Upper lobe of left lung (tissue), 6 donors: Measurements from ENCODE around the gene EGFR. TPM values are rescaled to one million over a fixed set of nuclear protein-coding genes. Genes with fewer than 3 reads are reported as not detected.

Source experiments
- ATAC-seq, 2 donors: fragments of 200-7000 bp; cut with Tn5 transposase; one replicate each; pipeline ENCODE4 v1.9.1; 2022; ENCODE audit warnings: mild to moderate bottlenecking in 2 of 2, moderate library complexity in 2 of 2; ENCODE audit not compliant: low FRiP score in 2 of 2
- DNase-seq, 2 donors: peaks; one replicate each; pipeline ENCODE4 v3.0.0-alpha.2; 2019 to 2020
- H3K27ac ChIP-seq, 4 donors: fragments of 200-600 bp; sonication (generic); one replicate each; pipeline ENCODE4 v1.5.1; 2016 to 2019
- H3K27me3 ChIP-seq, 4 donors: fragments of 200-600 bp; sonication (generic); one replicate each; pipeline ENCODE4 v1.5.1; 2017 to 2019
- H3K36me3 ChIP-seq, 4 donors: fragments of 200-600 bp; sonication (generic); one replicate each; pipeline ENCODE4 v1.5.1; 2016 to 2019
- H3K4me1 ChIP-seq, 4 donors: fragments of 200-600 bp; sonication (generic); one replicate each; pipeline ENCODE4 v1.5.1; 2018 to 2019
- H3K4me3 ChIP-seq, 4 donors: fragments of 200-600 bp; sonication (generic); one replicate each; pipeline ENCODE4 v1.5.1; 2017 to 2019; ENCODE audit warnings: mild to moderate bottlenecking in 2 of 4, moderate library complexity in 1 of 4
- H3K9me3 ChIP-seq, 4 donors: fragments of 200-600 bp; sonication (generic); one replicate each; pipeline ENCODE4 v1.5.1; 2018 to 2019
- EP300 ChIP-seq, 4 donors: sonication (generic); formaldehyde crosslinking; IDR thresholded peaks; one replicate each; pipeline ENCODE4 v1.5.1; 2017; ENCODE audit warnings: antibody characterized with exemption in 4 of 4, control low read depth in 2 of 4
- POLR2A ChIP-seq, 4 donors: fragments of 450-650 bp; IDR thresholded peaks; one replicate each; pipeline ENCODE4 v1.5.1; 2016 to 2017; ENCODE audit warnings: antibody characterized with exemption in 4 of 4, mild to moderate bottlenecking in 2 of 4
- POLR2AphosphoS5 ChIP-seq, 2 donors: sonication (generic); formaldehyde crosslinking; IDR thresholded peaks; one replicate each; pipeline ENCODE4 v1.5.1; 2017; ENCODE audit warnings: antibody characterized with exemption in 2 of 2
- WGBS, 2 donors: methylation state at CpG; one replicate each; pipeline ENCODE4 v1.1.5; 2017 to 2018; 5-methylcytosine and 5-hydroxymethylcytosine counted together
- total RNA-seq, 6 donors: library from RNA; depleted of rRNA in 4 of 6; stranded (reverse); fragments of >200 nt in 4 of 6; gene quantifications; one replicate each; pipeline versions ENCODE4 v1.1.0 to v1.2.1, GENCODE V29; 2016 to 2021
- TF ChIP-seq, protein P1 (sequence below), 6 experiments: fragments of 450-650 bp in 4 of 6; fragments of 200-600 bp in 2 of 6; sonication (generic) in 2 of 6; IDR thresholded peaks; one replicate each; pipeline ENCODE4 v1.5.1; 2016 to 2019; ENCODE audit warnings: antibody characterized with exemption in 6 of 6
- donor health status: DM: no; HTN: no; CAD: no; lungs with moderate emphysema.
- donor health status: DM: no; HTN: yes; CAD: no; lungs with severe emphysema.

The EGFR gene
- total RNA-seq, 6 donors from 2014 or later, result 58.7 to 110 (median 93.2) TPM

DNA sequence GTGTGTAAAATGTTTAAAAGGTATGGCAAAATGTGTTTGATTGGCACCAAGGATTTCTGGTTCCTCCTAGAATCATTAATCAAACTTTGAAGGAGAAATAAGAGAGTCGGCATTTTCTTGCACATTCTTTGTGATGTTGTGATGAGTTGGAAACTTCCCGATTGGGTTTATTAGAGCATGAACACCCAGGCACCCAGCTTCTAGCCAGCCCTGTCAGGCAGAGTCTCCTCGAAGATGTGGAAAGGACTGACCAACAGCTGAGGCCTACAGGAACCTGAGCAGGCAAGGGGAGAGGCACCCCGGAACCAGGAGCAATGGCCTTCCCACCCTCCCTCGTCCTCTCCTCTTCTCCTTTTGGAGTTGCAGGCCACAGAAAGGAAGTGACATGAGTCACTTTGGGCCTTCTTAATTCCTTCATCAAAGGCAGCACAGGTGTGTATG, 68.7 kb downstream of the EGFR start:
- DNase-seq (no peak), ATAC-seq (no peak)
- Histone ChIP-seq H3K36me3 (no peaks in the 10 kb centered on the region), H3K27ac (peak overlapping the region in 2 of 4 donors; percentile 58 to 59), H3K9me3 (no peaks in the 10 kb centered on the region), H3K27me3 (no peaks in the 10 kb centered on the region), H3K4me3 (no peak overlapping the region), H3K4me1 (peaks cover 29 to 42% (median 35%) of the 10 kb centered on the region in 4 donors)
- TF ChIP-seq POLR2AphosphoS5 (IDR thresholded peaks at IDR 0.05) (no peak), EP300 (IDR thresholded peaks at IDR 0.05) (no peak), POLR2A (IDR thresholded peaks at IDR 0.05) (no peak)
- 79 to 81% methylated on average over 5 of the region's 5 CpGs for WGBS, 2 donors

DNA sequence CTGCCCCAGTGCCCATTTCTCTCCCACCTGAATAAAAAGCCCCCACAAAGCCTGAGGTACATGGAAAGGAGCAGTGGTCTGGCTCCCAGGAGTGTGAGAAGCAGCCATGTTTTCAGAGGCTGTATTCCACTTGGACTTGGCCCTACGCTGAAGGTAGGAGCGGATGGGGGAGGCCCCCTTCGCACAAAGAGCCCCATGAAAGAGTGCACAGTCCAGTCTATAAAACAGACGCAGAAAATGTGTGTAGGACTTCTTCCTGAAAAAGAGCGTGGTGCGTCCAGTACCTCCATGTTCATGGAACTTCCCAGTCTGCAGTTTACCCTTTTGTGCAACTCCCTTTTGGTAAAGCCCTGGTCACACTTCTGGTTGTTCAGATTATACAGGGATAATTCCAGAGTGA, 69.3 kb downstream of the EGFR start:
- H3K27ac ChIP-seq, result peak overlapping the region in 2 of 4 donors; percentile 58 to 59
- TF ChIP-seq POLR2A (IDR thresholded peaks at IDR 0.05) (no peak), POLR2AphosphoS5 (IDR thresholded peaks at IDR 0.05) (no peak), EP300 (IDR thresholded peaks at IDR 0.05) (no peak)
- TF ChIP-seq, protein P1, sequence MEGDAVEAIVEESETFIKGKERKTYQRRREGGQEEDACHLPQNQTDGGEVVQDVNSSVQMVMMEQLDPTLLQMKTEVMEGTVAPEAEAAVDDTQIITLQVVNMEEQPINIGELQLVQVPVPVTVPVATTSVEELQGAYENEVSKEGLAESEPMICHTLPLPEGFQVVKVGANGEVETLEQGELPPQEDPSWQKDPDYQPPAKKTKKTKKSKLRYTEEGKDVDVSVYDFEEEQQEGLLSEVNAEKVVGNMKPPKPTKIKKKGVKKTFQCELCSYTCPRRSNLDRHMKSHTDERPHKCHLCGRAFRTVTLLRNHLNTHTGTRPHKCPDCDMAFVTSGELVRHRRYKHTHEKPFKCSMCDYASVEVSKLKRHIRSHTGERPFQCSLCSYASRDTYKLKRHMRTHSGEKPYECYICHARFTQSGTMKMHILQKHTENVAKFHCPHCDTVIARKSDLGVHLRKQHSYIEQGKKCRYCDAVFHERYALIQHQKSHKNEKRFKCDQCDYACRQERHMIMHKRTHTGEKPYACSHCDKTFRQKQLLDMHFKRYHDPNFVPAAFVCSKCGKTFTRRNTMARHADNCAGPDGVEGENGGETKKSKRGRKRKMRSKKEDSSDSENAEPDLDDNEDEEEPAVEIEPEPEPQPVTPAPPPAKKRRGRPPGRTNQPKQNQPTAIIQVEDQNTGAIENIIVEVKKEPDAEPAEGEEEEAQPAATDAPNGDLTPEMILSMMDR (IDR thresholded peaks at IDR 0.05), result no peak
- WGBS, 2 donors, result 97 to 99% methylated on average over 6 of the region's 6 CpGs
- no peak overlapping the region for H3K4me3 ChIP-seq
- H3K27me3 ChIP-seq, result no peaks in the 10 kb centered on the region
- H3K36me3 ChIP-seq, result no peaks in the 10 kb centered on the region
- H3K9me3 ChIP-seq, result no peaks in the 10 kb centered on the region
- DNase-seq (no peak), ATAC-seq (no peak)
- peaks cover 27 to 41% (median 33%) of the 10 kb centered on the region in 4 donors for H3K4me1 ChIP-seq

DNA sequence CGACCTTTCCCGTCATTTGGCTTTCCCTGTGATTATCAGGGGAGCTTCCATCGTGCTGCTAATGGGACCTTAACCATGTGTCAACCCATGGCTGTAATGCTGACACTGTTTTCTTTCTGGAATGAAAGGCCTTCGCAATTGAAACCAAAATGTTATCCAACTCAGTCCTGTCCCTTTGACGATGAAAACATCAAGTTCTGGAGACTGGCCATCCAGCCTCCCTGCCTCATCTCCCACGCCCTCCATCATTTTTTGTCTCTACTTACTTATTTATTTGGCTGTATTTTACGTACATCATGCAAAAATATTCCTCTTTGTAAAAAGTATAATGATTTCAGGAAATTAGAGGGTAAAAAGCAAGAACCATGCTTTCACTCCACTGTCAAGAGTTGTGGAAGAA, 69.8 kb downstream of the EGFR start:
- H3K27me3 ChIP-seq, result no peaks in the 10 kb centered on the region
- TF ChIP-seq POLR2AphosphoS5 (IDR thresholded peaks at IDR 0.05) (no peak), POLR2A (IDR thresholded peaks at IDR 0.05) (no peak), EP300 (IDR thresholded peaks at IDR 0.05) (no peak)
- TF ChIP-seq, protein P1 (IDR thresholded peaks at IDR 0.05), result no peak
- H3K9me3 ChIP-seq, result no peaks in the 10 kb centered on the region
- H3K4me3 ChIP-seq, result no peak overlapping the region
- no peaks in the 10 kb centered on the region for H3K36me3 ChIP-seq
- ATAC-seq (no peak), DNase-seq (no peak)
- peaks cover 27 to 41% (median 33%) of the 10 kb centered on the region in 4 donors for H3K4me1 ChIP-seq
- H3K27ac ChIP-seq, result no peak overlapping the region
- WGBS, 2 donors, result 77 to 87% methylated on average over 7 of the region's 7 CpGs

DNA sequence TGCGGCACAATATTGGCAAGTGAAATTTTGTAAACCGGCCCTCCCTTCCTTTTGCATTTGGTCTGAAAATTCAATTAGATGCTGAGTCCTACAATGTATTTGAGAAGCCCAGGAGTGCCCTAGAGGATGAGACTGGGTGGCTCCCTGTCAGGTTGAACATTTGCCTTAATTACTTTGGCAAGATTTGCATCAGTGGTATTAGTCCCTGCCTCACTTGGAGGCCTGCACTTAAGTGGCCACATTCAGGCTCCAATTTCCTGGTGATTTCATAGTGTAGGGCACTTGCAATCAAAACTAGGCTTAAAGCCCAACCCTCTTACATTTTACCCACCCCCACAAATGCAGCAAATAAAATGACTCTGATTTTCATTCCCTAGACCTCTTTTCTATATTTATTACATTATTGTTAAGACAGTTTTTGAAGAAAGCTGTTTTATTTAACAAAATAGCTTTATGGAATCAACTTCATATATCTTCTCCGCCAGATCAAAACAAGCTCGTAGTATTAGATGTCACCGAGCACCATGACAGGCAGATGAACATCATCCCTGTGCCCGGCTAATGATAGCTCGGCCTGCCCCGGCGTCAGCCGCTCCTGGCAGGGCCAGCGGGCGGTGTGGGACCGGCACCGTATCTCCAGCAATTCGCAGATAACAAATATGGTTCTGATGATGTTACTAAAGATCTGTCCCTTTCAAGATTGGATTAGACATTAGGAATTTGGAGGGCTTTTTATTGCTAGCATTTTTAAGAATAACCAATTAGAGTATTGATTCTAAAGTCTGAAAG, 73.6 kb downstream of the EGFR start:
- no peaks in the 10 kb centered on the region for H3K27me3 ChIP-seq
- H3K36me3 ChIP-seq, result no peaks in the 10 kb centered on the region
- no peak overlapping the region for H3K4me3 ChIP-seq
- no peaks in the 10 kb centered on the region for H3K9me3 ChIP-seq
- WGBS, 2 donors, result 90 to 93% methylated on average over 15 of the region's 15 CpGs
- ATAC-seq, result peak; percentile 23 to 30
- H3K4me1 ChIP-seq, result peaks cover 7 to 19% (median 12%) of the 10 kb centered on the region in 4 donors
- DNase-seq, result peak; percentile 58 to 76
- TF ChIP-seq EP300 (IDR thresholded peaks at IDR 0.05) (no peak), POLR2AphosphoS5 (IDR thresholded peaks at IDR 0.05) (no peak), POLR2A (IDR thresholded peaks at IDR 0.05) (no peak)
- TF ChIP-seq, protein P1 (IDR thresholded peaks at IDR 0.05), result no peak
- peak overlapping the region in 2 of 4 donors; percentile 24 to 31 for H3K27ac ChIP-seq

DNA sequence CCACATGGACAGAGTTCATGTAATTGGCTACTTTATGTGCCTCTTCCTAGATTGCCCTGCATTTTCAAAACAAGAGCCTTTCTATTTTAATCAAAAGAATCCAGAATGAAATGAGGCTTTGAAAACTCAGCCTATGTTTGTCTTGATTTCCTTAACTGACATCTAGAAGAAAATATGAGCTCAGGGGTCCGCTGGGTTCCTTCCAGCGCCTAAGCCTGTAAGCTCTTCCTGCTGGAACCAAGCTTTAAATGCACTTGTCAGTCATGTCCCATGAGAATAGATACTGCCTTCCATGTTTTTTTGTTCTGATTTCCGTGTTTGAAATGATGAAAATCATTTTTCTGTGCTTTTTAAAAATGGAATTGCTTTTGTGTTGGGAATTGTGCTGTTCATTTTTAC, 74.2 kb downstream of the EGFR start:
- TF ChIP-seq, protein P1 (IDR thresholded peaks at IDR 0.05), result no peak
- TF ChIP-seq POLR2A (IDR thresholded peaks at IDR 0.05) (no peak), POLR2AphosphoS5 (IDR thresholded peaks at IDR 0.05) (no peak), EP300 (IDR thresholded peaks at IDR 0.05) (no peak)
- H3K9me3 ChIP-seq, result no peaks in the 10 kb centered on the region
- 74 to 89% methylated on average over 3 of the region's 3 CpGs for WGBS, 2 donors
- H3K4me3 ChIP-seq, result no peak overlapping the region
- DNase-seq (no peak), ATAC-seq (no peak)
- no peaks in the 10 kb centered on the region for H3K36me3 ChIP-seq
- no peak overlapping the region for H3K27ac ChIP-seq
- H3K4me1 ChIP-seq, result peaks cover 4 to 15% (median 10%) of the 10 kb centered on the region in 4 donors
- H3K27me3 ChIP-seq, result no peaks in the 10 kb centered on the region
